Activated T-cell treated with anti-CD3 and anti-CD28 coated beads for 24 hours (primary cell): ENCODE results near the gene AMZ1.
"Not testable (repeated sequence)": the region's sequence is repeated elsewhere in the genome, so short reads cannot be mapped to it uniquely, and the experiment has no call there.

Experiments
- DNase-seq: peaks from one replicate; pipeline ENCODE4 v3.0.0-alpha.2; 2020; ENCODE audit warnings: low read depth

The AMZ1 gene

GRCh38 chr7:2691011-2691707, 3.2 kb downstream of the AMZ1 start:
- DNase-seq: no peak

- not testable (repeated sequence) for DNase-seq
Observed at GRCh38 chr7:2691932-2692439, 4.0 kb downstream of the AMZ1 start.

- no peak for DNase-seq
Observed at GRCh38 chr7:2692543-2692942, 4.5 kb downstream of the AMZ1 start.

- not testable (repeated sequence) for DNase-seq
Observed at GRCh38 chr7:2693420-2694121, 5.6 kb downstream of the AMZ1 start.

GRCh38 chr7:2694122-2694436, 6.1 kb downstream of the AMZ1 start:
- not testable (repeated sequence) for DNase-seq

DNA sequence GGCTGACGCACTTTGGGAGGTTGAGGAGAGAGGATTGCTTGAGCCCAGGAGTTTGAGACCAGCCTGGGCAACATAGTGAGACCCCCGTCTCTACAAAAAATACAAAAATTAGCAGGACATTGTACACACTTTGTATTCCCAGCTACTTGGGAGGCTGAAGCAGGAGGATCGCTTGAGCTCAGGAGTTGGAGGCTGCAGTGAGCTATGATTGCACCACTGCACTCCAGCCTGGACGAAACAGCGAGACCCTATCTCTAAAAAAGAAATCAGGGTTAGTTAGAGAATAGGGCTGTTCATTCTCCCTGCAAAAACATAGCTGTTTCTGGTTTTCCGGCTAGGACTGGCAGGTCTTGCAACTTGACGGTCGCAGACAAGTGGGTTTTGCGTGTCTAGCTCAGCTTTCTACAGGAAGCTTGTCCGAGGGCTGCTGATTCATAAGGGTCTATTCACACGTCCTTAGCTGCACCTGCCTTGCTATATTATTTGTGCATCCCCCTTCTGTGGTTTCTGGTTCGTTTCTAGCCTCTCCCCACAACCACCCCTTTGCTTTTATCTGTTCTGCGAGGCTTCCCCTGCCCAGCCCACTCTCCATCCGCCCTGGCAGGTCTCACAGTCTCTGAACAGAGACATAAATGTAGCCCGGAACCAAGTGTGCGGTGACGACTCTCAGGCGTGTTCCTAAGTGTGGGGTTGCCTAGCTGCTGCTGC, 10.7 kb downstream of the AMZ1 start:
- DNase-seq: peak; percentile 57

GRCh38 chr7:2699289-2699620, 11.3 kb downstream of the AMZ1 start:
- no peak for DNase-seq

- DNase-seq: no peak
Observed at GRCh38 chr7:2700141-2700850, 12.3 kb downstream of the AMZ1 start.

- no peak for DNase-seq
Observed at GRCh38 chr7:2701424-2701823, 13.4 kb downstream of the AMZ1 start.

GRCh38 chr7:2701832-2702593, 14.0 kb downstream of the AMZ1 start:
- no peak for DNase-seq

- no peak for DNase-seq
Observed at GRCh38 chr7:2702594-2702957, 14.6 kb downstream of the AMZ1 start.

GRCh38 chr7:2705371-2706096, 17.5 kb downstream of the AMZ1 start:
- DNase-seq: no peak

DNA sequence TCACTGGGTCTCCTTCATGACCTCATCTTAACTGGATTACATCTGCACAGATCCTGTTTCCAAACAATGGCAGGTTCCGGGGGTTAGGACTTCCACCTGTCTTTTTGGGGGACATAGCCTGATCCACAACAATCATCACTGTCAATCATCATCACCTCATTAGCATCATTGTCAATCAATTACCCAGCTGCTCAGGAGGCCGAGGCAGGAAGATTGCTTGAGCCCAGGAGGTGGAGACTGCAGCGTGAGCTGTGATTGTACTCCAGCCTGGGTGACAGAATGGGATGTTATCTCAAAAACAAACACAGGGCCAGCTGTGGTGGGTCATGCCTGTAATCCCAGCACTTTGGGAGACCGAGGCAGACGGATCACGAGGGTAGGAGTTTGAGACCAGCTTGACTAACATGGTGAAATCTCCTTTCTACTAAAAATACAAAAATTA, 18.7 kb downstream of the AMZ1 start:
- no peak for DNase-seq

- no peak for DNase-seq
Observed at GRCh38 chr7:2707481-2707880, 19.5 kb downstream of the AMZ1 start.

GRCh38 chr7:2708041-2708440, 20.0 kb downstream of the AMZ1 start:
- no peak for DNase-seq

- DNase-seq: no peak
Observed at GRCh38 chr7:2708547-2709310, 20.7 kb downstream of the AMZ1 start.

GRCh38 chr7:2709553-2710285, 21.7 kb downstream of the AMZ1 start:
- peak; percentile 67 for DNase-seq

GRCh38 chr7:2710286-2710655, 22.3 kb downstream of the AMZ1 start:
- peak; percentile 40 for DNase-seq

- no peak for DNase-seq
Observed at GRCh38 chr7:2710901-2711551, 23.0 kb downstream of the AMZ1 start.
